HL-60/S4 treated with phorbol 12-myristate 13-acetate at 8.2 ng/mL for 4 days and 3 days (cell line): ENCODE results near the gene PRRC2C.
"Not testable (repeated sequence)": the region's sequence is repeated elsewhere in the genome, so short reads cannot be mapped to it uniquely, and the experiment has no call there.

ENCODE experiments used
- in situ Hi-C: fragments of 300-500 bp; cut with MboI; formaldehyde crosslinking; loops from 2 replicates; pipeline ENCODE4 v1.15.0; 2022; ENCODE audit warnings: low sequenced_read_pairs

PRRC2C gene

DNA sequence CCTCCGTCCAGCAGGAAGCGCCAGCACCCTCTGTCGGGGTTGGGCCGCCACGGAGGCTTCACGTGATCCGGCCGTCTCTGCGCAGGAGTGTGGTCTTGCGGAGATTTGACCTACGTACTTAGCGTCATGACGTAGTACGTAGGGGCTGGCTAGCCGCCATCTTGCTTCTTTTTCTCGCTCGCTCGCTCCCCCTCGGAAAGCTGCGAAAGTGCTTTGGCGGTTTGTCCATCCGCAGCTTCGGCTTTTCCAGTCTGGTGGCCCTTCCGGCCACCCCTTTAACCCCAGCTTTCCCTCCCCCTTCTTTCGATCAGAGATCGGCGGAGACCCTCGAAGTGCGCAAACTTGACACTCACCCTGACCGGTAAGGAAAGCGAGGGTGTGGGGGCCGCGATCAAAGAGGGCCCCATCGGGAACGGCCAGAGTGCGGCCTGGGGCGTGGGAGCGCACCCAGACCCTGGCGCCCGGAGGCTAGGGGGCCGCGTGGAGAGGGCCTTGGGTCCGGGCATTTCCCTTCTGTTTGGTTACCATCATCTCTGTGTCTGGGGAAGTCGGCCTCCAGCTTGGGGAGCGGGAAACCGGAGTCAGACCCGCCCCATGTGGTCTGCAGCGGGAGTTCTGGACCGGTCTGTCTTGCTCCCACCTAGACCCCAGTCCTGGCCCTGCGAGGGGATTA is at the start of gene PRRC2C:
Gene PRRC2C, plus strand, starts transcription at position 156 of the 673 bp plus-strand sequence. CDS start 26,559 bp downstream, outside the sequence.
- in situ Hi-C loops, result no loop called here

DNA sequence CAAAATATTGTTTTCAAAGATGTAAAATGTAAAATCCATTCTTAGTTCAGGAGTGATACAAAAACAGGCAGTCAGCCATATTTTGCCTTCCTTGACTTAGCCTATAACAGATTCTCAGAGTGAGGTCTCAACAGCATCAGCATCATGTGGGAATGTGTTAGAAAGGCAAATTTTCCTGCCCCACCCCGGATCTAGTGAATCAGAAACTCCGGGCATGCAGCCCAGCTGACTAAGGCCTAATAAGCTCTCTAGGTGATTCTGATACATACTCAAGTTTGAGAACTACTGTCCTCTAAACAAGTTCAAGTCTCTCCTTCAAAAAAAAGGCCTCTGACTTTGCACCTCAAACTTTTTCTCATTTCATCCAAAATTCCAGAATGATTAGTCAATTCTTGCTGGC is 46.9 kb upstream of the PRRC2C start:
- in situ Hi-C loops, result no loop called here

DNA sequence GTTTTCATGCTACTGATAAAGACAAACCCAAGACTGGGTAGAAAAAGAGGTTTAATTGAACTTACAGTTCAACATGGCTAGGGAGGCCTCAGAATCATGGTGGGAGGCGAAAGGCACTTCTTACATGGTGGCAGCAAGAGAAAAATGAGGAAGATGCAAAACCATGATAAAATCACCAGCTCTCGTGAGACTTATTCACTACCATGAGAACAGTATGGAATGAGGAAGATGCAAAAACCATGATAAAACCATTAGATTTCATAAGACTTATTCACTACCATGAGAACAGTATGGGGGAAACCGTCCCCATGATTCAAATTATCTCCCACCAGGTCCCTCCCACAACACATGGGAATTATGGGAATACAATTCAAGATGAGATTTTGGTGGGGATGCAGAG is 45.1 kb upstream of the PRRC2C start:
- in situ Hi-C loops, result not testable (repeated sequence)

DNA sequence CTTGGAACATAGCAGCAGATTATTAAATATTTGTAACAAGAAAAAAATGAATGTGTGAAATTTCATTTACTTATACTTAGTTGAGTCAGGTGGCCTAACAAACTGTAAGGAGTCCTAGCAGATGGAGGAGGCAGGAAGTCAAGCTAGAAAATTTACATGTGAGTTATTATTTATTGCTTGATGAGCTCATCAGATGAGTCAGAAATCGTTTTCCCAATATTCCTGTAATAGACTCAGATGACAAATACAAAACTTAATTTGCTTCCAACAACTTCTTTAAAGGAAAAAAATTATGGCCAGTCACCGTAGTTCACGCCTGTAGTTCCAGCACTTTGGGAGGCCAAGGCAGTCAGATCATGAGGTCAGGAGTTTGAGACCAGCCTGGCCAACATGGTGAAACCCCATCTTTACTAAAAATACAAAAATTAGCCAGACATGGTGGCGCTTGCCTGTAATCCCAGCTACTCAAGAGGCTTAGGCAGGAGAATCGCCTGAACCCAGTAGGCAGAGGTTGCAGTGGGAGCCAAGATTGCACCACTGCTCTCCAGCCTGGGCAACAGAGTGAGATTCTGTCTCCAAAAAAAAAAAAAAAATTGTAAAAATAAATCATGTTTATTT is 43.9 kb upstream of the PRRC2C start:
- in situ Hi-C loops, result not testable (repeated sequence)

DNA sequence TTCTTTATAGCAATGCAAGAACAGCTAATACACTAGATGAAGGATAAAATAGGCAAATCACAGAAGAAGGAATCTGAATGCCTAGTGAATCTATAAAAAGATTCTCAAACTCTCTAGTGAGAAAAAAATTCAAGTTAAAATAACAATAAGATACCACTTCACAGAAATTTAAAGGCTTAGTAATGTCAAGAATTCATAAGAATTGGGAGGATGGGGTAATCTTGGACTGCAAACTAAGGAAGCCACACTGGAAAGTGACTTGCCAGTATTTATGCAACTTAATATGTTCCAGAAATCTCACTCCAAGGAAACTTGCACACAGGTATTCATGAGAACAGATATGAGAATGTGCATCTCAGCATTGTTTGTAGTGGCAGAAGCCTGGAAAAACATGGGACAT is 38.9 kb upstream of the PRRC2C start:
- in situ Hi-C loops, result no loop called here

DNA sequence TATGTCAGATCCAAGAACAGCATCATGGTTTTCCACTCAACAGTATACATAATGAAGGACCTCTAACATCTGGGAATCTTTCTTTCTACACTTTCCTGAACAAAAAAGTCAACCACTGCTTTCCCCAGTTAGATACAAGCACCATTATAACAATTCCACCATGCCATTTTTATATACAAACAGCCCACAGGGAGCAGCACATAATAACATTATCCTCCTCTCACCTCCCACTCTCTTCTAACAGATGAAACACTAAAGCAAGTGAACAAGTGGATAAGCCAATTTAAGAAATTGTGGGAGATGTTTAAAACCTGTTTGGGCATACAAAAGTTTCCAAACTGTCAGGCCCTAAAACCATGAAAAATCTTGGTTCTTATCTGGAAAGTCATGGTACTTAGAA is 29.4 kb upstream of the PRRC2C start:
- in situ Hi-C loops, result no loop called here

DNA sequence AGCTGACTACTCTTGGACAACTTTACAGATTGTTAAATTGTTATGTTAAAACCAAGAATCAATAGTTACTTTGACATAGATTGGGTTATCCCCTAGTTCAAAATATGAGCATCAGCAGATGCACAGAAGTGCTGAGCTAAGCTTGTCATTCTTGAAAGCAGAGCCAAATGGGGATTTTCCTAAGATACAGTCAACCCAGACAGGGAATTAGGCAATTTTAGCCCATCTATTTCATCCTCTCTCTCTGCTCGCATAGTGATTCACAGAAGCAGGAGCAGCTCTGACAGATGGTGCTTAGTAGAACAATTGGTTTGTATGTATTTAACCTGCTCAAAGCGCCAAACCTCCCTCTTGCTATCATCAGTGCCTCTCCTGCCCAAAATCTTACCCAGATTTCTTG is 27.9 kb upstream of the PRRC2C start:
- in situ Hi-C loops, result no loop called here

DNA sequence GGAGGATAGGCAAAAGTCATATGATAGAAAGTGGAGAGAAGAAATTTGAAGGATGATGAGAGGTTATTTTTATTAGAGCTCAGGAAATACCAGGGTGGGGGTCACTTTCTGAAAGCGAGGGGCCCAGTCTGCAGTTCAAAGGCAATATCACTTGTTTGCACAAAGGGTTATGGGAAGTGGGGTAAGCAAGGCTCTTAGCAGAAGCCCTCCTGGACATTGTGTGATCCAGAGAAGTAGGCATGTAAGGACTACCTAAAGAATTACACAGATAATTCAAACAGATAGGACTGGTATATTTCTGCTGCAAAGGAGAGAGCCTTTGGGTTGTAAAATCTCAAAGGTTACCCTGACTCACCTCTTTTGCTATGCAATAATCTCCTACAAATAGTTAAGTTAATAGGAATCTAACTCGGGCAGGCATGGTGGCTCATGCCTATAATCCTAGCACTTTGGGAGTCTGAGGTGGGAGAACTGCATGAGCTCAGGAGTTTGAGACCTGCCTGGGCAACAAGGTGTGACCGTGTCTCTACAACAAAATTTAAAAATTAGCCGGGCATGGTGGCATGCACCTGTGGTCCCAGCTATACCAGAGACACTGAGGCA is 25.2 kb upstream of the PRRC2C start:
- in situ Hi-C loops, result no loop called here

DNA sequence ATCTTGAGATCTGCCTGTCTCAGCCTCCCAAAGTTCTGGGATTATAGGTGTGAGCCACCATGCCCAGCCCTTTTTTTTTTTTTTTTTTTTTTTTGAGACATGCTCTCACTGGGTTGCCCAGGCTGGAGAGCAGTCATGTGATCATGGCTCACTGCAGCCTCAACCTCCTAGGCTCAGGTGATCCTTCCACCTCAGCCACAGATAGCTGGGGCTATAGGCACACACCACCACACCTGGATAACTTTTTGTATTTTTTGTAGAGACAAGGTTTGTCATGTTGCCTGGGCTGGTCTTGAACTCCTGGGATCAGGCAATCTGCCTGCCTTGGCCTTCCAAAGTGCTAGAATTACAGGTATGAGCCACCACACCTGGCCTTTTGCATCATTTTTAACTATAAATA is 17.7 kb upstream of the PRRC2C start:
- in situ Hi-C loops, result no loop called here

DNA sequence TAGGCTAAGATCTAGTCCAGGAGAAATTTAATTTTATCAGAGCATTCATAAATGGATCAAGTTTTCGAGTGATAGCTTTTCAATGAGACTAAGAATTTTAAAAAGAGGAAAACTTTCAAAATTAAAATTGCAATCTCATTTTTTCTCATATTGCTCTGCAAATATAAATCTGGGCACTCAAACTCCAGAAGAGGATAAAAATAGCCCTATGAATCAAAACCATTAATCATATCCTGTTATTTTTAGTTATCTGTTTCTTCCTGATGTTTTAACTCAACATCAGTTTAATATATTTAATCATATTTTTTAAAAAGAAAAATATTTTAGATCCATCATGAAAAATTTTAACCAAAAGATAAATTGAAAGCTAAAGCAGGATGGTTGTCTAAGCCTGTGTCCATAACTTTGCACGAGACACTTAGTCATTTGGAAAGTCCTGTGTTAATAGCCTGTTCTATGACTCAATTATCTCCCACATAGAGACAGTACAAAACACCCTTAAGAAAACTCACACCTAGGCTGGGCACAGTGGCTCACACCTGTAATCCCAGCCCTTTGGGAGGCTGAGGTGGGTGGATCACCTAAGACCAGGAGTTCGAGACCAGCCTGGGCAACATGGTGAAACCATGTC is 17.1 kb upstream of the PRRC2C start:
- in situ Hi-C loops, result no loop called here

DNA sequence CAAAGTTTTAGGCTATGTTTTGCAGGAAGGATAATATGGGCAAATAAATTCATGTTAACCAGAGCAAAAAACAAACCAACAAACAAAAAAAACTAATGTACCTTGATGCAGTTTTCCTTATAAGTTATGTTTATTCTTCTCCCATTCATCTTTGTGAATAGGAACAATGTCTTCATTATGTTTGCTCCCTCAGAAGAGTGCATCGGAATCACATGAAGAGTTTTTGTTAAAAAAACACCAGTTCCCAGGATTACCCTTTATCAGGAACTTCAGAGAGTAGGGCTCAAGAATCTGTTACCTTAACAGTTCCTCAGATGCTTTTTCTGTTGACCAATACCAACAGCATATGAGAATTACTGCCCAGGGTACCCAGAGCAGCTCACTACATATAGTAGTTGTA is 14.6 kb upstream of the PRRC2C start:
- in situ Hi-C loops, result no loop called here

DNA sequence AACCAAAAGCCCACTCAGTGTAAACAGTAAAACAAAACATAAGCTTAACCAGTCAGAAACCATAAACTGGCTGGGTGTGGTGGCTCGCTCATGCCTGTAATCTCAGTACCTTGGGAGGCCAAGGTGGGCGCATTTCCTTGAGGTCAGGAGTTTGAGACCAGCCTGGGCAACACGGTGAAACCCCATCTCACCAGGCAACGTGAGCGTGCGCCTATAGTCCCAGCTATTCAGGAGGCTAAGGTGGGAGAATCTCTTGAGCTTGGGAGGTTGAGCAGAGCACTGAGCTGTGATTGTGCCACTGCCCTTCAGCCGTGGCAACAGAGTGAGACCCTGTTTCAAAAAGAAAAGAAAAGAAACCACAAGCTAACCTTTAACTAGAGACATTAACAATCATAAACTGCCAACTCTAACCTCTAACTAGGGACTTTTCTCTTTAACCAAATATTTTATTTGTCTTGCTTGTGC is 13.1 kb upstream of the PRRC2C start:
- in situ Hi-C loops, result no loop called here

DNA sequence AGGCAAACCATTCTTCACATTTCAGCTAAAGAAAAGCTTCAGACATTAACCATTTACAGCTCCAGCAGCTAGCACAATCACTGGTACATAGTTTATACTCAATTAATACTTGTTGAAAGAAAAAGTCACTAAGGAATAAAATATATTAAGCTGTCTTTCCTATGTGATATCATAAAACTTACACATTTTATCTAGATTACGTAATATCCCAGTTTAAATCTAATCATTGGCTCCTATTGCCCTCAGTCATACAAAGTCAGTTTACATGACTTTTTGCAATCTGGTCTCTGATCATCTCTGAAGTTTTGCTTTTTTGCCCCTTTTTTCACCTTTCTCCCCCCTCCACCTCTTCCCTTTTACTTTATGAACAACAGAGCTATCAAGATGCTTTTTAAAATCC is 8.5 kb upstream of the PRRC2C start:
- in situ Hi-C loops, result no loop called here

DNA sequence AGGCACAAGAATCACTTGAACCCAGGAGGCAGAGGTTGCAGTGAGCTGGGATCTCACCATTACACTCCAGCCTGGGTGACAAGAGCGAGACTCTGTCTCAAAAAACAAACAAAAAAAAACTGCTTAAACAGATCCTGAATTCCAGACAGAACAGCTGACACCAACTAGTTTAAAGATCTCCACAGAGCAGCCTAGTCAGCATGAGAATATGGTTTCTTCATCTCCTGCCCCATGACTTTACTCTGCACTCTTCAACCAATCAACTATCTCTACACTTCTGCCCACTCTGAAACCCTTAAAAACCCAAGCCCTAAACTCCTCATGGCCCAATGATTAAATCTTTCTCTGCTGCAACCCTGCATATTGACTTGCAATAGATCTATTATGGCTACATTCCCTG is 7.5 kb upstream of the PRRC2C start:
- in situ Hi-C loops, result no loop called here

DNA sequence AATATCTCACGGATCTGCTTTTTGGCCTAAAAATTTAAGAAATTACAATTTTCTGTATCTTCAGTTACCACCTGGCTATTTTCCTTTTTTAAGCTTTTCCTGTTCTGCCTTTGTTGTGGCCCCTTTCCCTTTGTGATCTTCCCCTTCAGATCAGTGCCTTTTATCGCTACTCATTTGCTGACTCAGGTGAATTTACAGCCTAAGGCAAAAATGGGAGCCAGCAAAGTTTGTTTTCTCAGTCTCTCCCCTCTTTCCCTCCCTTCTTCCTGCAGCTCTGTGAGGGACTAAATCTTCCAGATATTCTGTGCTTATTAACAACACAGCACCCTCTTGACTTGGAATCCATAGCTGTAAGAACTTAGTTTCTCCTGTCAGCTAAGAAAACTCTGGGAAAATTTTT is 5.3 kb upstream of the PRRC2C start:
- in situ Hi-C loops, result no loop called here

DNA sequence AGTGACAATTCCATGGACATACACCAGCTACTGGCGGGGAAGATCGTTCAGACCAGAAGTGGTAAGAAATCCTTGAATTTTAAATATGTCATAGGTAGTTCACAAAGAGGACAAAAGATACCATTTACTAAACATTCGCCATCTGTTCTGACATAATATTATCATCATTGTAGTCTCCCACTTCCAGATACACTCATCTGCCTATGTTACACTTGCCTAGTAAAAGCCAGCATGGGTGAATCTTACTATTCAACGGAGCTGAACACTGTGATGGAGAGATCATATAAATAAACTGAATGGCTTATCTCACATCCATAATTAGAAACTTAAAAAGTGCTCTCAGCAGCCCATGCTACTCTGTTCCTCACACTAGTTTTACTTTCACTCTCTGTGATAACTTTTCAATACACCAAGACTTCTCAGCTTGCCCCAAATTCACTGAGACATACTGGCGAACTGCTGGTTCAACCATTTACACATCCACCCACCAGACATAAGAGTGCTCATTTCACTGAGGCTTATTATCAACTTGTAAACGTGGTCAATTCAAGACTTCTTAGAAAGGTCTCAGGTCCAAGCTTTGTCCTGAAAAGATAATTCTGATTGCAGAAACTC is 463 bp upstream of the PRRC2C start:
- in situ Hi-C loops, result no loop called here

DNA sequence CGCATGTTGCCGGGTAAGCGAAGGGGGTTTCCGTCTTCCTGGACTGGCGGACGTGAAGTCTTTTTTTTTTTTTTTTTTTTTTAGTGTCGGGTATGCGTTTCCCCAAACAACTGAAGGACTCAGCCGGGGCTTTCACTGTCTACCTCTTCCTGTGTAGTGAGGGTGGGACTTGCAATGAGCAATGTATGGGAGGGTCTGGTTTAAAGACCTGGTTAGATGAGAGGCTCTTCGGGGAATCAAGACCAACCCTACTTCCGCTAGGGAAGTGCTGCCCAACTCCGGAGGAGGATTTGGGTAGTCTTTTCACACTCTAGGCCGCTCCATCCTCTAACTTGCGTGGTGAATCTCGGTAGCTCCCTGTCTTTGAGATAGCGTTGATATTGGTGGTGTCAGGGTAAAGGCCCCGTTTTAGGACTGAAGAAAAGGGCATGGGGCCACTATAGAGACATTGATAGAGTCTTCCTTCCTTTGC is 754 bp downstream of the PRRC2C start:
- in situ Hi-C loops, result no loop called here

DNA sequence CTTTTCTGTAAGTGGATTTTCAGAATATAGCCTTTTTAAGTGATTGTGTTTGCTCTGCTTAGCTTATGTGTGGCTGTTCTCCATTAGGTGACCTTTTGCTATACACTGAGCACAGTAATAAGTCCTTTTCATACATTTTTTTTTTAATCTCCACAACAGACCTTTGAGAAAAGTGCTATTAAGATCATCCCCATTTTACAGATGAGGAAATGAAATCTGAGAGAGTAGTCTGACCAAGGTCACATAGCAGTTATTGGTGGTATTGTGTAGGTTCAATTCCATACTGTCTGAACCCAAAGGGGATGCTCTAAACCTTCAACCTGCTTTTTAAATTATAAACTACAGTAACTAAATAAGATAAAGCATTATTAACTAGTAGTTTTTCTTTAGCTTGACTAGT is 1.7 kb downstream of the PRRC2C start:
- in situ Hi-C loops, result no loop called here

DNA sequence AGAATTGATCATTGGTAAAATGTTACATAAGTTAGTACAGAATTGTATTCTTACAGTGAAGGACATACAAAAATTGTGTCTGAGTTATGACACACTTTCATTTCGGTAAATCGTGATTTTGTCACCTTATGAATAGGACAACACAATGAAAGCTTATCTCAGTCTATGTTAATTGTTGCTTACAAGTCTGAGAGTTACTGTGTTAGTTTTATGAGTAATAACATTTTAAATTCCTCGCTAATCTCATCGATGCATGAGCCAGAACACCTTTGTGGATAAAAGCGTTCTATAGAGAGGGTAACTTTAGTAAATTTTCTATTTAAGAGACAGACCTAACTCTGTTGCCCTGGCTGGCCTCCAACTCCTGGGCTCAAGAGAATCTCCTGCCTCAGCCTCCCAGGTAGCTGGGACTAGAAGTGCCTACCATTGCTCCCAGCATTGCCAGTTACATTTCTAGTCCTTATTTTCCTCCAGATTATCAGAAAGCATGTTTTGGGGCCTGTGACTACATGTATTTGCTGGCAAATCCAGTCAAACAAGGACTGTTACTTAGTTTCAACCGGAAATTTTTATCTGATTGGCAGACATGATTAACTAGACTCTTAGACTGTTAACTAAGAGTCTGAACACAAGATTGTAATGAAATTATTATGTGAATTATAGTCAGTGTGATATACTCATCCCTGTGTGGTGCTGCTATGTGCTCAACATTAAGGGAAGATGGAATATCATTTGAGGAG is 3.0 kb downstream of the PRRC2C start:
- in situ Hi-C loops, result no loop called here

DNA sequence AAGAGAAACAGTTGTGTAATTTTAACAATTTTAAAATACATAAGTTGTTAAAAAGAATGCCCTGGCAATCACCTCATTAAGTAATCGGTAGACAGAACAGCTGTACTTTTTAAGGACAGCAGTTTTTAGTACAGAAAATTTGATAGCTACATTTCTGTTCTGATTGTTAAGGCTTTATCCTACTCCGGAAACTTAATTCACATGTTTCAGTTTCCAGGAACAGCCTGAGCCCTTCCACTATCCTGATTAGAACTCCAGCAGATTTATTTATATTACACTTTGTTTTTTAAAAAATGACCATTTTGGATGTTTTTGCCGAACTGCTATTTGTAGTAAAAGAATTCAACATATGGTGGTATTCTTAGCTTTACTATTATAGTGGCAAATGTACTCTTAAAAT is 8.7 kb downstream of the PRRC2C start:
- in situ Hi-C loops, result no loop called here

DNA sequence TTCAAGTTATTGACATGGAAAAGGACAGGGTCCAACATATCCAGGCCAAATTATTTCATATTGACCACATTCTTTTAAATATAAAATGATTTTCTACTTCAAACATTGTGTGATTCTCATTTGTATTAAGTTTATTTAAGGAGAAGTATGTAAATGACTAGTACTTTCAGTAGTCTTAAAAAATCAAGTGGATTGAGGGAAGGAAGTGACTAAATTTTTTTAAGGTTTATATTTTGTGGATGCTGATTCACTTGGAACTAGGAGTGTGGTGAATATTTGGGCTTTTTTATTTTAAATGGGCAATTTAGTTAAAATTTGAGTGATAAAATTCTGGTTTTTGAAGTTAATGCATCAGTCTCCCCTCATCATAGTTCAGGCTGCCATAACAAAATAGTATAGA is 10.1 kb downstream of the PRRC2C start:
- in situ Hi-C loops, result no loop called here
